GM06990 (cell line): ENCODE data around the gene MMP21.

Source experiments
- DNase-seq: peaks from one replicate; pipeline ENCODE4 v3.0.0-alpha.2; 2011; ENCODE audit not compliant: insufficient read length; ENCODE audit errors: extremely low read depth
- H3K27me3 ChIP-seq: replicated peaks from 2 replicates; pipeline ENCODE4 v1.6.0; 2011; ENCODE audit warnings: low read length; ENCODE audit not compliant: control insufficient read depth, insufficient read depth
- H3K36me3 ChIP-seq: 2 replicates; pipeline ENCODE4 v1.5.1; 2011; ENCODE audit warnings: low read length; ENCODE audit not compliant: control insufficient read depth, insufficient read depth
- H3K4me3 ChIP-seq: replicated peaks from 2 replicates; pipeline ENCODE4 v1.5.1; 2011; ENCODE audit warnings: low read depth, mild to moderate bottlenecking, control low read depth, low read length
- TF ChIP-seq, protein P1 (sequence below): IDR thresholded peaks from 2 replicates; pipeline ENCODE4 v1.5.1; 2011; ENCODE audit warnings: low read length, control low read depth, mild to moderate bottlenecking, inconsistent platforms; ENCODE audit not compliant: insufficient read depth, poor library complexity, severe bottlenecking

MMP21 gene

GRCh38 chr10:125722811-125723210, 52.8 kb downstream of the MMP21 start:
- TF ChIP-seq, protein P1, sequence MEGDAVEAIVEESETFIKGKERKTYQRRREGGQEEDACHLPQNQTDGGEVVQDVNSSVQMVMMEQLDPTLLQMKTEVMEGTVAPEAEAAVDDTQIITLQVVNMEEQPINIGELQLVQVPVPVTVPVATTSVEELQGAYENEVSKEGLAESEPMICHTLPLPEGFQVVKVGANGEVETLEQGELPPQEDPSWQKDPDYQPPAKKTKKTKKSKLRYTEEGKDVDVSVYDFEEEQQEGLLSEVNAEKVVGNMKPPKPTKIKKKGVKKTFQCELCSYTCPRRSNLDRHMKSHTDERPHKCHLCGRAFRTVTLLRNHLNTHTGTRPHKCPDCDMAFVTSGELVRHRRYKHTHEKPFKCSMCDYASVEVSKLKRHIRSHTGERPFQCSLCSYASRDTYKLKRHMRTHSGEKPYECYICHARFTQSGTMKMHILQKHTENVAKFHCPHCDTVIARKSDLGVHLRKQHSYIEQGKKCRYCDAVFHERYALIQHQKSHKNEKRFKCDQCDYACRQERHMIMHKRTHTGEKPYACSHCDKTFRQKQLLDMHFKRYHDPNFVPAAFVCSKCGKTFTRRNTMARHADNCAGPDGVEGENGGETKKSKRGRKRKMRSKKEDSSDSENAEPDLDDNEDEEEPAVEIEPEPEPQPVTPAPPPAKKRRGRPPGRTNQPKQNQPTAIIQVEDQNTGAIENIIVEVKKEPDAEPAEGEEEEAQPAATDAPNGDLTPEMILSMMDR: no peak
- Histone ChIP-seq H3K27me3 (no peaks in the 10 kb centered on the region), H3K4me3 (no peak overlapping the region), H3K36me3 (peaks cover 9% of the 10 kb centered on the region)
- DNase-seq: no peak

GRCh38 chr10:125721035-125721434, 54.6 kb downstream of the MMP21 start:
- peak overlapping the region; percentile 95 for H3K4me3 ChIP-seq
- TF ChIP-seq, protein P1: no peak

DNA sequence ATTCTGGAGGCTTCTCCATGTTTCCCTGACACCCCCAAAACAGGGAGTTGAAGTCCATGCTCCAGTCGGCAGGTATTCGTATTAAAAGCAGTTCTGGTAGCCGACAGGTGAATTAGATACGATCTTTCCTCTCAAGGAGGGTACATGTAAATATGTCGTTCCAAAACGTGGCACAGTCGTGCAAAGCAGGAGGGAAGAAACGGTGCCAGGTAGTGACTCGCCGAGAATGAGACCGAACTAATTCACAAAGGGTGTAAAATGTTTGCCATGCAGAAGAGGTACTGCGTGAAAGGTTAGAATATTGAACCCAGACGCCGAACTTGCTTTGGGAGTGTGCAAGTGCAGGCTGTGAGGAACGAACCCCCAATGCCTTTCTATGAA, 55.6 kb downstream of the MMP21 start:
- no peak for DNase-seq
- Histone ChIP-seq H3K27me3 (no peaks in the 10 kb centered on the region), H3K4me3 (peak overlapping the region; percentile 95), H3K36me3 (0 out of 2 replicates have a peak, but pooled peaks cover 1% of the 10 kb centered on the region)
- TF ChIP-seq, protein P1: no peak

More at GRCh38 chr10:125721035-125721434, 54.6 kb downstream of the MMP21 start:
- Histone ChIP-seq H3K36me3 (peaks cover 2% of the 10 kb centered on the region; the same call in 1 of the 2 replicates), H3K27me3 (no peaks in the 10 kb centered on the region)
- DNase-seq: peak; percentile 63

- H3K27me3 ChIP-seq: no peaks in the 10 kb centered on the region
- H3K4me3 ChIP-seq: peak within 1 kb of the TSS; percentile 95
- TF ChIP-seq, protein P1: no peak
- no peaks in the 10 kb centered on the region for H3K36me3 ChIP-seq
- DNase-seq: peak; percentile 99
Observed at GRCh38 chr10:125719173-125720001, 56.2 kb downstream of the MMP21 start, which contains the start of gene EDRF1. EDRF1 (plus strand) TSS chr10:125719709; CDS start chr10:125719808, 99 bp downstream.
